Measurements from ENCODE around the gene FAM50A. TPM values are rescaled to one million over a fixed set of nuclear protein-coding genes. Genes with fewer than 3 reads are reported as not detected.

Gene FAM50A
- total RNA-seq, 4 donors from 2014 or later = 37.3 to 104 (median 78.3) TPM

DNA sequence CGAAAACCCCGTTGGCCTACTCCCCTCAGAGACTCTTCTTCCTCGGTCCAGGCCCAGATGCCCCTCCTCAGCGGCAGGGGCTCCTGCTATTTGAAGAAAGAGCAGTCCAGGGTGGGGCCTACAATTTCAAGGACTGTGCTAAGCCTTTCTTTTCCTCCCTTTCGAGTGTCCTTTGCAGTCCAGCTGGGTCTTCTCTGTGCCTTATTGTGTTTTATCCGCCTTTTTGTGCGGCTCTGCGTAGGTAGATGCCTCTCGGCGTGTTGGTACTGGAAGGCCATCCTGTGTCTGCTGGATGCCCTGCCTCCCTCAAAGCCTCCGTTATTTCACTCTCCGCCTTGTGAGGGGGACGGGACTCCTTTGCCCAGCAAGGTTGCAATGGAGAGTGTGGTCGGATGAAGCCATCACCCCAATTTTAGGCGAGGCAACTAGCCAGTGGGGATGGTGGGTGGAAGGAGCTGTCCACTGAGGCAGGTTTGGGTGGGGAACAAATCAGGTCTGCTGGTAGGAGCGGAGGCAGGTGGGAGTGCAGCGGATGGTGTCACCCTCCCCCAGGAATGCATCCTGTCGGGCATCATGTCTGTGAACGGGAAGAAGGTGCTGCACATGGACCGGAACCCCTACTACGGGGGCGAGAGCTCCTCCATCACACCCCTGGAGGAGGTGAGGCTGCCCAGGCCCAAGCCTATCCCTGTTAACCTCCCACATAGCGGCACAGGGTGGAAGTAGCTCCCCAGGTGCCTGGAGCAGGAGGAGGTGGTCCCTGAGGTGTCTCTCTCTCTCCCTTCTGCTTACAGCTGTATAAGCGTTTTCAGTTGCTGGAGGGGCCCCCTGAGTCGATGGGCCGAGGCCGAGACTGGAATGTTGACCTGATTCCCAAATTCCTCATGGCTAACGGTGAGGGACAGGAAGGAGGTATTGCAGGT is 5.7 kb upstream of the FAM50A start:
- TF ChIP-seq CTCF (IDR thresholded peaks at IDR 0.05; ENCODE audit: low read depth) = no peak

GRCh38 chrX:154439841-154440240 is 4.1 kb upstream of the FAM50A start:
- TF ChIP-seq CTCF (IDR thresholded peaks at IDR 0.05; ENCODE audit: low read depth) = no peak

DNA sequence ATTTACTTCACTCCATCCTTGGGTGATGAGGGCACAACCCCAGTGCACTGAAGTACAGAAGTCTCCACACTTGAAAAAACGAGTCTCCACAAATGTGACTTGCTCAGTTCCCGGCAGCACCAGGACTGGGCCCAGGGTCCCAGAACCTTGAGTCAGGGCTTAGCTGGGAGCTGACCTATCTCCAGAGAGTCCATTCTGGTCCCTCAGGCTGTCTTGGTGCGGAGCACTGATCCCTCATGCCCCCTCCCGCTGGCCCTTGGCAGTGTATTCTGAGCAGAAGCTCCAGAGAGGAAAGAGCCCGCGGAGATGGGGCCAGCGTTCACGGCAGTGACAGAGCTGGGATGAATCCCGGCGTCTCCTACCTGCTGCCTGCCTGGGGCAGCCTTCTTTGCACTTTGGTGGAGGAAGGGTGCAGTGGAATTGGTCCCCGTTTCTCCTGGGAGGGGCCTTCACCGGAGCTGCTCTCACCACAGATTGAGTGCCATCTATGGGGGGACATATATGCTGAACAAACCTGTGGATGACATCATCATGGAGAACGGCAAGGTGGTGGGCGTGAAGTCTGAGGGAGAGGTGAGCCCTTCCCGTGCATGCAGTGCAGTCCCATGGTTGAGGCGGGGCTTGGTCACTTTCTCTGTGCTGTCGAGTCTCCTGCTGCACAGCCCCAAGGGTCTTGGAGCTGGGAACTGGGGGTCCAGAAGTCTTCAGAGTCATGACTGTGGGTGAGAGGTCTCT is 3.2 kb upstream of the FAM50A start:
- no peak for TF ChIP-seq CTCF (IDR thresholded peaks at IDR 0.05; ENCODE audit: low read depth)

DNA sequence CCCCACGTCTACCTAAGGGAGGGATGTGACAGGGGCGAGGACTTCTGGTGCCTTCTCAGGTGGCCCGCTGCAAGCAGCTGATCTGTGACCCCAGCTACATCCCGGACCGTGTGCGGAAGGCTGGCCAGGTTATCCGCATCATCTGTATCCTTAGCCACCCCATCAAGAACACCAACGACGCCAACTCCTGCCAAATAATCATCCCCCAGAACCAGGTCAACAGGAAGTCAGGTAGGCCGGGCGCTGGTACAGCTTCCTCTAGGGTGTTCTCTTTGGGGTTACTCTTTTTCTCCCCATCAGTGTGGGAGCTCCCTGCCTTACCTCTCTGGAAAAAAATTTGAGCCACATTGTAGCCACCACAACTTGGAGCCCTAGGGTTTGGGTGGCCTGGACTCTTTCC is 2.4 kb upstream of the FAM50A start:
- TF ChIP-seq CTCF (IDR thresholded peaks at IDR 0.05; ENCODE audit: low read depth) = no peak

DNA sequence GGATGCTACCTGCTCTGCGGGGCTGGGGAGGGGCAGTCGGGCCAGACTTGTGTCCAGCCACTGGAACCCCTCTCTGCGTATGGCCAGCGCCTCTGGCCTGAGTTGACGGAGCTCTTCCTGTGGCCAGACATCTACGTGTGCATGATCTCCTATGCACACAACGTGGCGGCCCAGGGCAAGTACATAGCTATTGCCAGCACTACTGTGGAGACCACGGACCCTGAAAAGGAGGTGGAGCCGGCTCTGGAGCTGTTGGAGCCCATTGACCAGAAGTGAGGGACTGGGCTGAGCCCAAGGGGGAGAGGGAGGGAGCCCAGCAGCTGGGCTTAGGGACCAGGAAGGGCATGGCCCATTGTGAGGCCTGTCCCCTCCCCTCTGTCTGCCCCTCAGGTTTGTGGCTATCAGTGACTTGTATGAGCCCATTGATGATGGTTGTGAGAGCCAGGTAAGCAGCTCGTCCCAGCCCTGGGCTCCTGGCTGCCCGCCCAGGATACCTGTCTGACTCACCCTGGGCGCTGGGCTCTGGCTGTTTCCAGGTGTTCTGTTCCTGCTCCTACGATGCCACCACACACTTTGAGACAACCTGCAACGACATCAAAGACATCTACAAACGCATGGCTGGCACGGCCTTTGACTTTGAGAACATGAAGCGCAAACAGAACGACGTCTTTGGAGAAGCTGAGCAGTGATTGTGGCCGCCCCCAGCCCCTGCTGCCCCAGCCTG is 1.8 kb upstream of the FAM50A start:
- no peak for TF ChIP-seq CTCF (IDR thresholded peaks at IDR 0.05; ENCODE audit: low read depth)

DNA sequence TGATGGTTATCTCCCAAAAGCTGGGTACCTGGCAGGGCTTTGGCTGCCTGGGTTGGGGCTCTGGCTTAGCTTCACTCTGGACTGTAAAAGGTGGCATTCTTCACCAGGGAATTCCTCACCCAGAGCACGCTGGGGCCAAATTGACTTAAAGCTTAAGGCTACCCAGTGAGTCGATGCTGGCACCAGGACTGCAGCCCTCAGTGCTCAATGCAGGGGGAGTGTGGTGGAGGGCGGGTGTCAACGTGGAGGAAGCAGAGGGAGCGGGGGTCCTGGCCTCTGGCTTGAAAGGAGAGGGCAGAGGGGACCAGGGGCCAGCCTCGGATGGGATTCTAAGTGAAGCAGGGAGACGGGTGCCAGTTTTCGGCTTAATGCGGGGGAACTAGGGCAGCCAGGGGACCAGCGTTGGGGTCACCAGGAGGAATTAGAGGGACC is 446 bp upstream of the FAM50A start:
- no peak for TF ChIP-seq CTCF (IDR thresholded peaks at IDR 0.05; ENCODE audit: low read depth)
